Left cardiac atrium (tissue), 4 donors: ENCODE results near the gene NIP7. TPM values are rescaled to one million over a fixed set of nuclear protein-coding genes. Genes with fewer than 3 reads are reported as not detected.
A peak's percentile ranks its signal among the peaks of the same experiment; 100 is the strongest.
"Not testable (repeated sequence)": the region's sequence is repeated elsewhere in the genome, so short reads cannot be mapped to it uniquely, and the experiment has no call there.

Experiments used
- ATAC-seq, 2 donors: fragments of 200-7000 bp; cut with Tn5 transposase; one replicate each; pipeline ENCODE4 v1.9.1; 2020; ENCODE audit warnings: mild to moderate bottlenecking in 2 of 2, moderate library complexity in 2 of 2
- DNase-seq: peaks from one replicate; pipeline ENCODE4 v3.0.0-alpha.2; 2020
- intact Hi-C, 2 donors: fragments of 100-400 bp; cut with DNase I; formaldehyde crosslinking; loops; one replicate each; pipeline versions ENCODE4 v1.14.1 to v1.15.1; 2022 to 2023
- long read RNA-seq: library from polyadenylated mRNA; unstranded; transcript quantifications from one replicate; pipeline ENCODE4 v2.0.0, GENCODE V29; 2021
- total RNA-seq, 2 donors: library from RNA; stranded (reverse); fragmentation: NEBNext Ultra II Directional; extraction: Animal tissue kit (Norgen Biotek cat#: 25700); gene quantifications; one replicate each; pipeline ENCODE4 v1.2.1, GENCODE V29; 2021
- donor health status: DM: no; HTN: yes; CAD: no.
- donor health status: DM: no; HTN: yes; CAD: no; lungs with severe emphysema.
- donor health status: DM: yes; HTN: yes; CAD: no.
- donor health status: Dilated cardiomyopathy.

NIP7 gene
- total RNA-seq: 10 to 100 TPM in 1 of 2 donors, 1 to 10 TPM in 1; 9.1 to 20.8 TPM
- long read RNA-seq, transcript NIP7-201 (5 exons, 2,402 nt): major isoform, 22 of 24 reads
- long read RNA-seq, partial matches to known transcripts: 0 of 24 reads
- long read RNA-seq, other reads (novel, unspliced or antisense): 1 of 24 reads

DNA sequence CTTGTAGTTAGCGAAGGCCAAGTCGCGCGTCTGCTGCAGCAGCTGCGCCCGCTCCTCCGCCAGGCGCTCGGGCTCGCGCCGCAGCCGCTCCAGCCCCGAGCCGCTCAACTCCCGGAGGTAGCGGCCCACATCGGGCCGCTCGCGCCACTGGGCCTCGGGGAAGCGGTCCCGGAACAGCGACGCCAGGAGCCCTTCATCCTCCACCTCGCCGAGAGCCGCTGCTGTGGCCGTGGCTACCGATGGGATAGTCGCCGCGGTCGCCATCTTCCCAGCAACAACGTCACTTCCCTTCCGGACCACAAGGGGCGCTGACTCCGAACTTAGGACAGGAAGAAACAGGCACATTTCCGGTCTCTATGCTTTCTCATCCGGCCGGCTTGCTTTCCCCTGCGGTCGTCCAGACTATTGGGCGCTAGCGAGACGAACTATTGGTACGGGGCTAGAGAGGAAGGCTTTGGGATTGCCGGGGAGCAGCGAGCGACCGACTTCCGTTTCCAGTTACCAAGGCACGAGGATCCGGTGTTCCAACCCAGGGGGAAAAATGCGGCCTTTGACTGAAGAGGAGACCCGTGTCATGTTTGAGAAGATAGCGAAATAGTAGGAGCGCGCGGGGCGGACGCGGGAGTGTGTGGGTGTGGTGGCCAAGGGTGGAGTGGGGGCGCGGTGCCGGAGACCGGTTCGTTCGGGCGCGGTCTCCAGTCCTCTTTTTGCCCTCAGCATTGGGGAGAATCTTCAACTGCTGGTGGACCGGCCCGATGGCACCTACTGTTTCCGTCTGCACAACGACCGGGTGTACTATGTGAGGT, at the start of gene NIP7, which contains the start of gene COG8:
NIP7 (plus strand) TSS at position 484 of the 806 bp plus-strand sequence; CDS start at position 542, 58 bp downstream.
COG8 (minus strand) TSS at position 276 of the 806 bp plus-strand sequence; CDS start at position 264, 12 bp downstream.
- peak; percentile 96 for DNase-seq
- intact Hi-C loops: loop anchor here in 1 of 2 donors (5.0 kb wide), 1 partner anchor 43 kb away; no protein-coding TSS in a partner anchor
- ATAC-seq: peak; percentile 99

DNA sequence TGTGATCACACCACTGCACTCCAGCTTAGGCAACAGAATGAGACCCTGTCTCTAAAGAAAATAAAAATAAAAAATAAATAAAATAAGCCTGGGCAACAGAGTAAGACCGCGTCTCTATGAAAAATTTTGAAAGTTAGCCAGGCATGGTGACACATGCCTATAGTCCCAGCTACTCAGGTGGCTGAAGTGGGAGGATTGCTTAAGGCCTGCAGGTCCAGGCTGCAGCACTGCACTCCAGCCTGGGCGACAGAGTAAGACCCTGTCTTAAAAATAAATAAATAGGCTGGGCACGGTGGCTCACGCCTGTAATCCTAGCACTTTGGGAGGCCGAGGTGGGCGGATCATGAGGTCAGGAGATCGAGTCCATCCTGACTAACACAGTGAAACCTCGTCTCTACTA, 47.9 kb upstream of the NIP7 start:
- intact Hi-C loops, DNase-seq, ATAC-seq: not testable (repeated sequence)

DNA sequence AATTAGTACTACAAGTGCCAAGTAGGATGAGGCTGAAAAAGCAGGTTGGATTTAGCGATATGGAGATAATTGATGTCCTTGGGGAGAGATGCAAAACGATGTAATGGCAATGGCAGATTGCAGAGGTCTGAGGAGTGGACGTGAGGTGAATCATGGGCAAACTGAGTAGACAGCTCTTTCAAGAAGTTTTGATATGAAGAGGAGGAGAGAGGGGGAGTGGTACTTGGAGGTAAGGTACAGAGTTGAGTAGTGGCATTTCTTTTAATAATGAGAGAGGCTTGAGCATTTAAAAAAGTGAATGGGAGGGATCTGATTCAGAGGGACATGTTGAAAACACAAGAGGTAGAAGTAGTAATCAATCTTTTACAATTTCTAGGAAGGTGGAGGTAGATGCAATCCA, 46.2 kb upstream of the NIP7 start:
- DNase-seq (no peak), ATAC-seq (no peak)
- intact Hi-C loops: no loop called here

DNA sequence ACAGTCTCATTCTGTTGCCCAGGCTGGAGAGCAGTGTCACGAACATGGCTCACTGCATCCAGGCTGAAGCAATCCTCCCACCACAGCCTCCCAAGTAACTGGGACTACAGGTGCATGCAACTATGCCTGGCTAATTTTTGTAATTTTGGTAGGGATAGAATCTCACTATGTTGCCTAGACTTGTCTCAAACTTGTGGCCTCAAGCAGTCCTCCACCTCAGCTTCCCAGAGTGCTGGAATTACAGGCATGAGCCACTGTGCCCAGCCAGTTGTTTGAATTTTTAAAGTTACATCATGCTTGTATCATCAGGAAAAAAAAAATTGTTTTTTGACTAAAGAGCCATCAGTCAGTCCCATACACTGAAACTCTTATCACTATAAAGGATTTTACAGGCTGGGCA, 45.5 kb upstream of the NIP7 start:
- no peak for ATAC-seq
- intact Hi-C loops: no loop called here

DNA sequence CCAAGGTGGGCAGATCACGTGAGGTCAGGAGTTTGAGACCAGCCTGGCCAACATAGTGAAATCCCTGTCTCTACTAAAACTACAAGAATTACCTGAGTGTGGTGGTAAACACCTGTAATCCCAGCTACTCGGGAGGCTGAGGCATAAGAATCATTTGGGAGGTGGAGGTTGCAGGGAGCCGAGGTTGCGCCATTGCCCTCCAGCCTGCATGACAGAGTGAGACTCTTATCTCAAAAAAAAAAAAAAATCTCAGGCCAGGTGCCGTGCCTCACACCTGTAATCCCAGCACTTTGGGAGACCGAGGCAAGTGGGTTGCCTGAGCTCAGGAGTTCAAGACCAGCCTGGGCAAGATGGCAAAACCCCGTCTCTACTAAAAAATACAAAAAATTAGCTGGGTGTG, 42.8 kb upstream of the NIP7 start:
- ATAC-seq, DNase-seq, intact Hi-C loops: not testable (repeated sequence)

More for the DNA sequence above, 45.5 kb upstream of the NIP7 start:
- DNase-seq: no peak

DNA sequence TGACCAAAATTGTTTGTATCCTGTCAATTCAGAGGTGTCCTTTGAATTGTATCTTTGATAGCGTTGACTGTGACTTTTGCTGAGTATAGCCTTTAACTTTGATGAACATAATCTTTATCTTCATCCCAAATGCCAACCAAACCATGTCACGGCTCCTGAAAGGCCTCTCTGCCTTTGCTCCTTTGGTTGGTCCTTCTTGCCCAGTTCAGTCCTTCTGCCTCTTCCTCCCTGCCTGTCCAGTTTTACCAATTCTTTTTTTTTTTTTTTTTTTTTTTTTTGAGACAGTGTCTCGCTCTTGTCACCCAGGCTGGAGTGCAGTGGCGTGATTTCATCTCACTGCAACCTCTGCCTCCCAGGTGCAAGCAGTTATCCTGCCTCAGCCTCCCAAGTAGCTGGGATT, 41.3 kb upstream of the NIP7 start:
- no peak for DNase-seq
- intact Hi-C loops: no loop called here
- no peak for ATAC-seq

DNA sequence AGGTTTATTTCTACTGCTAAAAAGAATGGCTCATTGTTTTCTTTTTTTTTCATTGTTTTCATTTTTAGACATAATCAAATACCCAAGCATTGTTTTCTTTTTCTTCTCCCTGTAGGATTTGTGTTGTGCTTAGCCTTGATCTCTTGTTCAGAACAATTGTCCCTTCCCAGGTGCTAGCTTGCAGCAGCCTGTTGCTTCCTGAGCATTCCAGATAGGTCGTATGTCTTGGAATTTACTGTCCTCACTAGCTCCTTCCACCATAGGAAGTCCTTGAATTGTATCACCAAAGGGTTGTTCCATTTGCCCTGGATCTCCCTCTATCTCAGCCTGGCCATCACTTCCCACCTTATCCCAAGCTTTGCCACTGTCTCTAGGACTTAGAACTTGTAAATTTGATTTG, 38.4 kb upstream of the NIP7 start:
- intact Hi-C loops: no loop called here
- ATAC-seq (no peak), DNase-seq (no peak)

DNA sequence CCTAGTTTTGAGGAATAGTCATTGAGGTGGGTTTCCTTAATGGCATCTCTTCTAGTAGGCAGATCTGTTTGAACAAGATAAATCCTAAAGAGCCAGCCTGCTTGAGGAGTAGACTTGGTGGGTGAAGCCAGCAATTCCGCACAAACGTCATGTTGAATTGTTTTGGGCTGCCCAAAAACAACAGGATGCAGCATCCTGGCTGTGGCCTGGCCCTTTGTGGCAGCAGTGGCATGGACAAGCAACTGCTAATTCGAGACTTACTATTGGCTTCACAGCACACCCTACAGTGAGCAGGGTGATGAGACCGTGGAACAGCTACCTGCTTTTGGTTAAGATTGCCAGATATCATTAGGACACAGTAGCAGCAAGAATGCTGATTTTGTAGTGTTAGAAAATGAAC, 37.7 kb upstream of the NIP7 start:
- ATAC-seq: no peak
- intact Hi-C loops: no loop called here
- DNase-seq: no peak

DNA sequence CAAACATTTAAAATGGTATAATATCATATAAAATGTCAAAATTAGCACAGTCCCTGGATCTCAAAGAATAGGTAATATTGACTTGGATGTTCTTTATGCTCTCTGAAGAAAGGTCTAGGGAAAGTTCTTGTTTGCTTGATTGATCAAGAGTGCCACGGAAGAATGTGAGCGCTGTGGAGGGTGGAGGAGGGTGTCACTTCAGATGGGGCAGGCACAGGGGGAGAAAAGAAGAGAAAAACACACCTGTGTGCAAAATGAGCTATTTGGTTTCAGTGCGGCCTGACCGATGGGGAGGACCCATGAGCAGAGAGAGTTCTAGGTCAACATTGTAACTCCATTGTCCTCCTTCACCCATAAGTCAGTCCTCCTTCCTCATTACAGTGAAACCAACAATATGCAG, 37.3 kb upstream of the NIP7 start:
- intact Hi-C loops: no loop called here
- no peak for DNase-seq
- ATAC-seq: no peak

DNA sequence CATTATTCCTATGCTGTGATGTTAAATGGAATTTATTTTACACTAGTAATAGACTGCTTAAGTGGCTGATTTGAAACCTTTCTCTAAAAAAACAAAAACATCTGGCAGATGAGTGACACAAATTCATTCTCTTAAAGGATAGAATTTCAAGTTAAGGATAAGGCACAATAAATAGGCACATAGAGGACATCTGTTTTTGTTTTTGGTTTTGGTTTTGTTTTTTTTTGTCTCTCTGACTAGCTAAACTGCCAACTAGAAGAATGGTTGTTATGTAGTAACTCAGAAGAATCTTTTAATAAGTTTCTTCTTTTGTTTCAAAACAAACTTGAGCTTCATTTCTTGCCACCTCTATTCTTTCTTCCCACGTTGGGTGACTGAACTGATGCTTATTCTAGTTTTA, 33.5 kb upstream of the NIP7 start:
- intact Hi-C loops: no loop called here
- DNase-seq (no peak), ATAC-seq (no peak)

DNA sequence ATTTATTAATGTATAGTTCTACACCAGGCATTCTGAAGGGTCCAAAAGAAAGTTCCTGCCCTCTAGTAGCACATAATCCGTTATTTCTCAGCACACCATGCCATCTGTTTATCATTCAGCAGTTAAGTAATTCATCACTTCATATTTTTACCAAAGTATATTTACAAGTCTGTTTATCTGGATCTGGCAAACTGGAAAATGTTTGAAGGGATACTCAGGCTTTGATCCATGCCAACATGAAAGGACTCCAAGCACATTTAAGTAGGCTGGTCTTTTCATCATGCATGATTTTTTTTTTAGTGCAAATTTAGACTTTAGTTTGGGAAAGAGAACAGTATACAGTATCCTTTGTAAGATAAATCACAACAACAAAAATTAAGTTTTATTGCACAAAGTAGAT, 32.5 kb upstream of the NIP7 start:
- intact Hi-C loops: no loop called here
- ATAC-seq (no peak), DNase-seq (no peak)

DNA sequence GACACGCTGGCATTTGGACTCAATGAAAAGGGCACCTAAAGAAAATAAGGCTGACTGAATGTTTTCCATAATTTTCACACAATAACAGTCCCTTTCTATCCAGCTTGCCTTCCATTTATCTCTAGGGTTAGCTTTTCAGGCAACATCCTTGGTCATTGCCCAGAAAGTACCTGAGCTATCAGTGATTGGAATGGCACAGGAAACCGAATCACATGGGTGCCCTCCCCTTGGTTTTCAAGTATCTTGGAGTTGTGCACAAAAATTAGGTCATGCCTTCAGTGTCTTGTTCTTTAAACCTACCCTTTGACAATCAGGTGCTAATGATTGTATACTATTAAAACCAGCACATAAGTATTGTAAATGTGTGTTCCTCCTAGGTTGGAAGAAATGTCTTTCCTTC, 31.7 kb upstream of the NIP7 start:
- intact Hi-C loops: no loop called here
- no peak for ATAC-seq
- no peak for DNase-seq

DNA sequence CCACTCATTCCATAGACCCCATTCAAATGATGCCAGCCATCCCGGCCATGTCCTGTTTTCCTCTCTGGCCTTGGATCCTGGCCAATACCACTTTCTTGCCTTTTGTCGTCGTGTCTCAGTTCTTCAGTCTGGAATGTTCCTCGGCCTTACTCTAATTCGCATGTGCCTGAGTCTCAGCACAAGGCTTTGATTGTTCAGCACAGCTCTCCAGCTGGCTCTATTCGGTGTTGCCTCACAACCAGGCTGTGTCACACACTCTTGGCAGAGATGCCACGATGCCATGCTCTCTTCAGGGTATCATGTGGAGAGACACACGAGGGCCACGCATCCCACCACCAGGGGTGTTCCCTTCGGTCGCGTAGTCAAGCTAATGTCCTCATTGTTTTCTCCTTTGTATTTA, 30.3 kb upstream of the NIP7 start:
- ATAC-seq: no peak
- DNase-seq: no peak
- intact Hi-C loops: no loop called here

DNA sequence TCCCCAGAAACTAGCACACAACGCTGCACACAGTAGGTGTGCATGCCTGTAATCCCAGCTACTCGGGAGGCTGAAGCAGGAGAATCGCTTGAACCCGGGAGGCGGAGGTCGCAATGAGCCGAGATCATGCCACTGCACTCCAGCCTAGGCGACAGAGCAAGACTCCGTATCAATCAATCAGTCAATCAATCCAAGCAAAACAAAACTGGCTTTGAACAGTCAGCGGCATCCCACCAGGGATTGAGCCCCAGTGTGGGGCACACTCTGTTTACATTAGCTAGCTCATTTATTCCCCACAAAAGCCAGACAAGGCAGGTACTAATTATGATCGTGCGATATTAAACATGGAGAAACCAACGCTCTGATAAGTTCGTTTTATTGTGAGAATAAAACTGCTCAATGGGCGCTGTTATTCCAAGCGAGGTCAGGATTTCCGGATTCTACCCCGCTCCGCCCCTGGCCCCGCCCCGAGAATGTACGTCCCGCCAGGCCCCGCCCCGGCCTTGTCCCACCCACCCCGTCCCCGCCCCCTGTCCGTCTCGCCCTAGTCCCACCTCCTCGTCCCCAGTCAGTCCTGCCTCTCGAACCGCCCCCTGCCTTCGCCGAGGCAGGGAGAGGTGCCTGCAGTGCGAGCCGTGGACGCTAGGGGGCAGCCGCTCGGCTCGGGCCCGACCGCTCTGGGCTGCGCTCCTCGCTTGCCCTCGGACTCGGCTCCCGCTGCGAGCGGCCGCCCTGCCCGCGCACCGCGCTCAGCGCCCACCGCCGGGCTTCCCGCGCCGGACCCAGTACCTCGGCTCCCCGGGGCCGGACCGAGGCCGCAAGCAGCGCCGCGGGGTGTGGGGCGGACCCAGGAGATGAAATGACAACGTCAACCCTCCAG, 28.7 kb upstream of the NIP7 start, which contains the start of gene VPS4A:
VPS4A (plus strand) TSS at position 698 of the 880 bp plus-strand sequence; CDS start at position 860, 162 bp downstream.
- intact Hi-C loops: no loop called here
- peak; percentile 96 for DNase-seq
- peak; percentile 95 to 98 for ATAC-seq

DNA sequence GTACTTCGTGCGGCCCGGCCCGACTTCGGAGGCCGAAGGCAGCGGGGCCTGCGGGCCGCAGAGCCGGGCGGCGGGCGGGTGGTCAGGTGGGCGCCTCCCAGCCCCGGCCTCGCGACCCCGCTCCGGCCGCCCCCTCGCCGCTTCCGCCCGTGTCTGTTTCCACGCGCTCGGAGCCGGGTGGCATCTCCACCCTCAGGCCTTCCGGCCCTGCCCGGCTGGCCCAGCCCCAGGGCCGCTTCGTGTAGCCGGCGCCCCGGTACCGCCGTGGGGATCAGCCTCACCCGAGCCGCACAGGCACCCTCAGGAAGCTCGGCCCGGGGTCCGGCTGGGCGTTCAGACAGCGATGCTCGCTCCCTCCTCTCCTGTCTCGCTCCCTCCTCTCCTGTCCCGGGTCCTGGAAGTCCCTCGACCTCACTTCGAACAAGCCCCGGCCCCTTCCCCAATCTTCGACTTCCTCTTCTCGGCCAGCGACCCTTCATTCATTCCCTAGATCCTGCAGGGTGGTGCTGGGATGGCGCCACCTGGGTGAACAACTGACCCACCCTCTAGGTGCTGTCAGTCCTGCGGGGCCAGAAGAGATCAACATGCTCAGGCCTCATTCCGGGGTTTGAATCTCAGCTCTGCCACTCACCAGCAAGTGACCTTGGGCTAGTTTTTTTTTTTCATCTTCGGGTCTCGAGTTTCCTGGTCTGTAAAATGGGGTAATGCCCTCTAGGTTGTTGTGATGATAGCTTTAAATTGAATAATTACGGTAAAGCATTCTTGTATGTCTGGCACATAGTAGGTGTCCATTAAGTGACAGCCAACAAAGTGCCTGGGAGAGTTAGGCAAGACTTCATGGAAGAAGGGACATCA, 27.8 kb upstream of the NIP7 start:
- DNase-seq (no peak), ATAC-seq (peak; percentile 63 to 68)
- intact Hi-C loops: no loop called here

DNA sequence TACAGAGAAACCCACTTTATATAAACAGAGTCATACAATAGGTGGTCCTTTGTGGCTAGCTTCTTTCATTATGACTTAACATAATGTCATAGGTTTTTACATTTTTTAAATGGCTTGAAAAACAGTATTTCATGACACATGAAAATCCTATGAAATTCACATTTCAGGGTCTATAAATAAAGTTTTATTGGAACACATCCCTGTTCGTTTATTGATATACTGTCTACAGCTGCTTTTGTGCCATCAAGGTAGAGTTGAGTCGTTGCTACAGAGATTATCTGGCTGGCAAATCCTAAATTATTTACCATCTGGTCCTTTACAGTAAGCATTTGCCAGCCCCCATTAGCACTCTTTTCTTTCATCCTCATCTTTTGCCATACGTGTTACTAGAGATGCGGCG, 26.1 kb upstream of the NIP7 start:
- DNase-seq: no peak
- no peak for ATAC-seq
- intact Hi-C loops: no loop called here

DNA sequence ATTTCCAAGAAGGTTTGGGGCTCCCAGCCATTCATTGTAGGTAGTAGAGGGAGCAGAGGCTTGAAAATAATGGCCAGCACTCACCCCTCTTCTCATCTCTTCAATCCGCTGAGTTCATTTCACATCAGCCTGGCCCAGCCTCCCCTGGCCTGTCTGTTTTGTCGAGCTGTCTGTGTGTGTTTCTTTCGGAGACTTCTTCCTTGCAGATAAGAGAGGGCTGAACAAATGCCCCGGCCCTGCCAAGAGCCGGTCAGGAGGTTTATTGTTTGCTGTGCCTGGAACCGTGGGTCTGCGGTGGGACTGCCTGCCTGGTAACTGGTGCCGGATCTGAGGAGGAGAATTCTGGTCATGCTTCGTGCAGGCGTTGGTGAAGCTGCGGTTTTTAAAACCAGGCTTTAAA, 25.0 kb upstream of the NIP7 start:
- ATAC-seq (no peak), DNase-seq (peak; percentile 51)
- intact Hi-C loops: no loop called here

DNA sequence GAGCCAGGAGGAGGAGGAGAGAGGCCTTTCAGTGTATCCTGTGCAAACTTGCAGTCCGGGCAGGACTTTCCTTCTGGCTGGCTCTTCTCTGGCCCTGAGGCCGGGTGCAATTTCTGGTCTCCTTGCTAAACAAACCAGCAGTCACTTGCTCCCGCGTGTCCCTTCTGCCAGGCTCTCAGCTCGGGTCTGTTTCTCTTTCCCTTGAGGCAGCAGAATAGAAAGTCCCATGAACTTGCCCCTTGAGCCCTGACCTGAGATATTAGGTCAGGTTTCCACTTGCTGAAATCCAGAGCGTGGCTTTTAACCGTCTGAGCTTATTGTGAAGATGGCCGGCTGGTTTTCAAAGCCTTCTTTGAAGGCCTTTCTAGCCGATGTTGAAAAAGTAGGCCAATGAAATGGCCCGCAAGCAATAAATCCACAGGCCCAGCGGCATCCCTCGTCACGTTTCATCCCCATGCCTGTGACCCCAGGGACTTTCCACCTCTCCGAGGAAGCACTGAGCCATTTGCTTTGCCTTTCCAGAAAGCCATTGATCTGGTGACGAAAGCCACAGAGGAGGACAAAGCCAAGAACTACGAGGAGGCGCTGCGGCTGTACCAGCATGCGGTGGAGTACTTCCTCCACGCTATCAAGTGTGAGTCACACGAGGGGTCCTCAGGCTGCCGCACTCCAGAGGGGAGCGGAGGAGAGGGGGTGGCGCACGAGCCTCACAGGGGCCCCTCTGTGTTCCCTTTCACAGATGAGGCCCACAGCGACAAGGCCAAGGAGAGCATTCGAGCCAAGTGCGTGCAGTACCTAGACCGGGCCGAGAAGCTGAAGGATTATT, 23.9 kb upstream of the NIP7 start:
- DNase-seq (no peak), ATAC-seq (no peak)
- intact Hi-C loops: no loop called here
